ENCODE results near the gene MBOAT1.

Gene MBOAT1

DNA sequence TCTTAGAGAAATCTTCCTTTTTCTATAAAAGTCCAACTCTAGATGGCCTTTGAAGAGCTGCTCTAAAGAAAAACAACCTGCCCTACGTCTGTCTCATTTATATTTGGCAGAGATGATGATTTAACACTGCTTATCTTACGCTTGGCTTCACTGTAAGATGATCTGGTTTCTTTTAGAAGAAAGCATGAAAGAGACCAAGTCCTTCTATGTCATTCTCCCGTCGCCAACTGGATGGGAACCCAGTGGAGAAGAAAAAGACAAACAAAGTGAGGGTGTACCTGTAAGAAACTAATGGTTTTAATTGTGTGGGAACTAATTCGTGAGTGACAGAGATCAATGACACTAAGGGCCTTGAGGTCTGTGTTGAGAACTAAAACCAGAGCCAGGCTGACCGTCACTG lies 92.8 kb downstream of the MBOAT1 start:
- TF ChIP-seq POLR2AphosphoS5 (IDR thresholded peaks at IDR 0.05; ENCODE audit: low read depth, low read length), result no peak
- TF ChIP-seq POLR2A (IDR thresholded peaks at IDR 0.05; ENCODE audit: low read depth, low read length), result no peak
- TF ChIP-seq TAF1 (IDR thresholded peaks at IDR 0.05; ENCODE audit: borderline replicate concordance, low read depth, low read length), result no peak
- DNase-seq (ENCODE audit: insufficient read length), result no peak
- no peak for FAIRE-seq

DNA sequence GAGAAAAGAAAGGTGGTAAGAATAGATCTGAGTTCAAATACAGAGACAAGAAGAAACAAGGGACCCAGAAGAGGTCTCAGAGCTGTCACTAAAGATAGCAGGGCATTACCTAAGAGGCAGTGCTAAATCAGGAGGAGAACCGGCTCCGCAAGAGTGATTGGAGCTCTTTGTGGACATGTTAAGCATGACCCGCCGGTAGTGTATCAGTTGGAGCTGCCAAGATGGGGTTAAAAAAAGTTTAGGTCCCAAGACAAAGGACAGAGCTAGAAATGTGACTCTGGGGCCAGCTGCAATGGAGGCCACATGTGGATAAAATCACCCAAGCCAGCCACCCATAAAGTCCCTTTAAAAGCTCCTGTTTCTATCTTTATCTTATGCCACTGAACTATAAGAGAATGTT lies 93.4 kb downstream of the MBOAT1 start:
- TF ChIP-seq POLR2AphosphoS5 (IDR thresholded peaks at IDR 0.05; ENCODE audit: low read depth, low read length) (no peak), POLR2A (IDR thresholded peaks at IDR 0.05; ENCODE audit: low read depth, low read length) (no peak), TAF1 (IDR thresholded peaks at IDR 0.05; ENCODE audit: borderline replicate concordance, low read depth, low read length) (no peak)
- FAIRE-seq (no peak), DNase-seq (ENCODE audit: insufficient read length) (no peak)

GRCh38 chr6:20117474-20117873 lies 94.8 kb downstream of the MBOAT1 start:
- no peak for FAIRE-seq

DNA sequence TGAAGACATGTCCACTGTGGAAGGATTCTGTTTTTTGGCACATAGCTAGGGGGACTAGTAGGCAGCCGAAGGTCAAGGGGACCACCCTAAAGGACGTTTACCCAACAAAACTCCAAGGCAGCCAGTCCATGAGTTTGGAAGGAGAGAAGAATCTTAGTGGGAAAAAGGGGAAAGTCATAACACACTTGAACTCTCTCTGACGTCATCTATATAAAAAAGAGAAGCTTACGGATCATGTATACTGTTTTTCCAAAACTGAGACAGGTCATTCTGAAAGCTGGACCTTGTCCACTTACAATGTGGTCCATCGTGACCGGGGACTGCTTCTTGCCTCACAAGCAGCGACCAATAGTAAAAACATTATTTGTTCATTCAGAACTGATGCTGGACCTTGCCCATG lies 95.5 kb downstream of the MBOAT1 start:
- TF ChIP-seq POLR2AphosphoS5 (IDR thresholded peaks at IDR 0.05; ENCODE audit: low read depth, low read length), result no peak
- TF ChIP-seq POLR2A (IDR thresholded peaks at IDR 0.05; ENCODE audit: low read depth, low read length), result no peak
- TF ChIP-seq TAF1 (IDR thresholded peaks at IDR 0.05; ENCODE audit: borderline replicate concordance, low read depth, low read length), result no peak
- FAIRE-seq (no peak), DNase-seq (ENCODE audit: insufficient read length) (no peak)

More at GRCh38 chr6:20117474-20117873, 94.8 kb downstream of the MBOAT1 start:
- no peak for DNase-seq (ENCODE audit: insufficient read length)
- TF ChIP-seq POLR2AphosphoS5 (IDR thresholded peaks at IDR 0.05; ENCODE audit: low read depth, low read length), result no peak
- no peak for TF ChIP-seq POLR2A (IDR thresholded peaks at IDR 0.05; ENCODE audit: low read depth, low read length)
- TF ChIP-seq TAF1 (IDR thresholded peaks at IDR 0.05; ENCODE audit: borderline replicate concordance, low read depth, low read length), result no peak

- DNase-seq (ENCODE audit: insufficient read length) (no peak), FAIRE-seq (no peak)
- TF ChIP-seq POLR2AphosphoS5 (IDR thresholded peaks at IDR 0.05; ENCODE audit: low read depth, low read length), result no peak
- no peak for TF ChIP-seq POLR2A (IDR thresholded peaks at IDR 0.05; ENCODE audit: low read depth, low read length)
- no peak for TF ChIP-seq TAF1 (IDR thresholded peaks at IDR 0.05; ENCODE audit: borderline replicate concordance, low read depth, low read length)
Observed at GRCh38 chr6:20115246-20115980, 96.9 kb downstream of the MBOAT1 start.

DNA sequence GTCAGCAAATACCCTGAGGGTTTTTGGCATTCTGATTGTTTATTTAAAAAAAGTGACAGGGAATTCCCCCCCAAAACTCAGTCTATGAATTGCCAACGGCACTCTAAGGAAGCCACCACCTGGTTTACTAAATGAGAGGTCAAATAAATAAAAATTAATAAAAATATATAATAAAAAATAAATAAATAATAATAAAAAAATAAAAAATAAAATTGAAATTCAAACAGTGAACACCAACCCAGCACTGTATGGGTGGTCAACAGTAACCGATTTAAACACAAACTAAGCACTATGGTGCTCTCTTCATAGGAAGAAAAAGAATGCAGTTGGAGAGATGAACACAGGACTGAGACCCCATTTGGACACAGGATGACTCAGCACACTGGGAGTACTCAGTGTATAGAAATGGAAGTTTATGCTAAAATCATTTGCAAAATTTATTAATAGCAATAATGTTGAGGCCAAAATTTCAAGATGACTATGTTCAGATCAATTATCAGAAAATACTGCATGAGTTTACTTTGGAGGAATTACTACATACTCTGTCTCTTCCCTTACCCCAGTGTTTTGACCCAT lies 98.5 kb downstream of the MBOAT1 start:
- TF ChIP-seq TAF1 (IDR thresholded peaks at IDR 0.05; ENCODE audit: borderline replicate concordance, low read depth, low read length), result no peak
- no peak for TF ChIP-seq POLR2AphosphoS5 (IDR thresholded peaks at IDR 0.05; ENCODE audit: low read depth, low read length)
- TF ChIP-seq POLR2A (IDR thresholded peaks at IDR 0.05; ENCODE audit: low read depth, low read length), result no peak
- DNase-seq (ENCODE audit: insufficient read length) (no peak), FAIRE-seq (no peak)

GRCh38 chr6:20112841-20113240 lies 99.4 kb downstream of the MBOAT1 start:
- TF ChIP-seq TAF1 (IDR thresholded peaks at IDR 0.05; ENCODE audit: borderline replicate concordance, low read depth, low read length), result no peak
- FAIRE-seq (no peak), DNase-seq (ENCODE audit: insufficient read length) (no peak)

GRCh38 chr6:20112241-20112640 lies 100.0 kb downstream of the MBOAT1 start:
- TF ChIP-seq POLR2A (IDR thresholded peaks at IDR 0.05; ENCODE audit: low read depth, low read length), result no peak
- TF ChIP-seq TAF1 (IDR thresholded peaks at IDR 0.05; ENCODE audit: borderline replicate concordance, low read depth, low read length), result no peak
- TF ChIP-seq POLR2AphosphoS5 (IDR thresholded peaks at IDR 0.05; ENCODE audit: low read depth, low read length), result no peak
- DNase-seq (ENCODE audit: insufficient read length) (no peak), FAIRE-seq (no peak)

GRCh38 chr6:20110478-20110877 lies 101.8 kb downstream of the MBOAT1 start:
- FAIRE-seq (no peak), DNase-seq (ENCODE audit: insufficient read length) (no peak)
- TF ChIP-seq POLR2A (IDR thresholded peaks at IDR 0.05; ENCODE audit: low read depth, low read length) (no peak), TAF1 (IDR thresholded peaks at IDR 0.05; ENCODE audit: borderline replicate concordance, low read depth, low read length) (no peak), POLR2AphosphoS5 (IDR thresholded peaks at IDR 0.05; ENCODE audit: low read depth, low read length) (no peak)

- DNase-seq (ENCODE audit: insufficient read length) (no peak), FAIRE-seq (no peak)
- TF ChIP-seq POLR2AphosphoS5 (IDR thresholded peaks at IDR 0.05; ENCODE audit: low read depth, low read length) (no peak), TAF1 (IDR thresholded peaks at IDR 0.05; ENCODE audit: borderline replicate concordance, low read depth, low read length) (no peak), POLR2A (IDR thresholded peaks at IDR 0.05; ENCODE audit: low read depth, low read length) (no peak)
Observed at GRCh38 chr6:20109526-20109925, 102.7 kb downstream of the MBOAT1 start.

DNA sequence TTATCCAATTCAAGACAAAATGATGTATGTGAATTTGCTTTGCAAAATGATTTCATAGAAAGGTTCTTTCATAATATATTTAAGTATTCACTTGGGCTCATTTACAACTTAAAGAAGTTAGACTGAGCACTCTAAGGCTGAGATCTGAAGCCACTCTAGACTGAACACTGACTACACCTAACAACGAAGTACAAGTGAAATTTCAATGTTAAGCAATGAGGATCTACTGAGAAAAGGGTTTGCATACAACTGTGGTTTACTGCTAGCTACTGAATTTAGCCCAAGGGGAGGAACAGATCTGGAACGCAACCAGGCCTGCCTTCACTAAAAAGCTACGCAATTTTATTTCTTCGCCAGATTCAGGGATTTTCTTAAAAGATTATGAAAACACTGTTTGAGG lies 106.4 kb downstream of the MBOAT1 start:
- FAIRE-seq (no peak), DNase-seq (ENCODE audit: insufficient read length) (no peak)
- no peak for TF ChIP-seq POLR2A (IDR thresholded peaks at IDR 0.05; ENCODE audit: low read depth, low read length)
- TF ChIP-seq TAF1 (IDR thresholded peaks at IDR 0.05; ENCODE audit: borderline replicate concordance, low read depth, low read length), result no peak
- no peak for TF ChIP-seq POLR2AphosphoS5 (IDR thresholded peaks at IDR 0.05; ENCODE audit: low read depth, low read length)

- TF ChIP-seq POLR2A (IDR thresholded peaks at IDR 0.05; ENCODE audit: low read depth, low read length), result no peak
- no peak for TF ChIP-seq TAF1 (IDR thresholded peaks at IDR 0.05; ENCODE audit: borderline replicate concordance, low read depth, low read length)
- TF ChIP-seq POLR2AphosphoS5 (IDR thresholded peaks at IDR 0.05; ENCODE audit: low read depth, low read length), result no peak
- DNase-seq (ENCODE audit: insufficient read length) (no peak), FAIRE-seq (no peak)
Observed at GRCh38 chr6:20104696-20105095, 107.6 kb downstream of the MBOAT1 start.

Measured in GM12892 (cell line).